HG03066 (cell line): ENCODE measurements around the gene XCR1.

ENCODE experiments used
- ATAC-seq: cut with Tn5 transposase; IDR thresholded peaks from one replicate; pipeline ENCODE4 v1.9.1; 2021; ENCODE audit warnings: low read depth; ENCODE audit not compliant: unreplicated experiment

The XCR1 gene

DNA sequence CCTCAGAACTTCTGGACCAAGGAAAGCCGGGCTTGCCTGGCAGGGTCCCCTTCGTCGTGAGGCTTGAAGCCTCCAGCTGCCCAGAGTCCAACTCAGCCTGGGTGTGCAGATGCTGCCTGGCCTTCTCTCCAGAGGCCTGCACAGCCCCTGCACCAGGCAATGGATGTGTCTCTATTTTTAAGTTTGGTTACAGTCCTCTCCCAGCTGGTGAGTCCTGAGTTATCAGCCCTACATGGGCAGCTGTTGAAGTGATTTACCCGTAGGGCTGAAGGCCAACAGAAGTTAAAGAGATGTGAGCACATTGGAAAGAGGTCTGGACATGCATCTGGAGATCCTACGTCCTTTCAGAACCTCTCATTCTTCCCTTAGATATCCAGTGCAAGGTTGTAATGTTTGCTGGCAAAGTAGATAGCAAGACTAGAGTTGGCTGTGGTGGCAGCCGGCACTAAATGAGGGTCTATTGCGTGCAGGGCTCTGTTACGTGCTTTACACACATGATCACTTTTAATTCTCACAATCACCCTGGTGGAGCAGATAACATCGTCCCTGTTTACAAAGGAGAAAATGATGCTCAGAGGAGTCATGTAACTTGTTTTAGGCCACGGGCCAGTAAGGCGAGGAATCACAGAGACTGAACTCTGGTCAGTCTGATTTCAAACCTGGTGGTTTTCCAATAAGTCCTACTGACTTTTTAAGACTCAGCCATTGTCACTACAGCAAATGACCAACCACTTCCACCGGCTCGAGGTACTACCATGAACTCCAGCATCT is 41.6 kb downstream of the XCR1 start:
- no peak for ATAC-seq

GRCh38 chr3:45984331-45985312 is 42.7 kb downstream of the XCR1 start:
- no peak for ATAC-seq

DNA sequence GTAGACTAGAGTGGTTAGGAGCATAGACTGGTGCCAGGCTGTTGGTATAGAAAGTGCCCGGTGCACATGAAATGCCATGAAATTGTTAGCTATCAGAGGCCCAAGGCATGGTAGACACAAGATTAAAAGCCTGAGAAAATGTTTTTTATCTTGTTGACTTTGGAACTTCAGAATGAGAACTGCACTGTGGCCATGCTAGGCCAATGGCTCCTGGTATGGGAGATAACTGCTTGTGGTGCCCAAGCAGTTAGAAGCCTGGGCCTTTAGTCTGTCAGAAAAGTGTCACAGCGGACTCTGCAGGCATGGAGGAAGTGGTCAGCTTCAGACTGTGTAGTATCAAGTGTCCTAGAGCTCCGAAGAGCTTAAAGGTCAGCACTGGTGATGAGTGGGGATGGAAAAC is 43.5 kb downstream of the XCR1 start:
- no peak for ATAC-seq

DNA sequence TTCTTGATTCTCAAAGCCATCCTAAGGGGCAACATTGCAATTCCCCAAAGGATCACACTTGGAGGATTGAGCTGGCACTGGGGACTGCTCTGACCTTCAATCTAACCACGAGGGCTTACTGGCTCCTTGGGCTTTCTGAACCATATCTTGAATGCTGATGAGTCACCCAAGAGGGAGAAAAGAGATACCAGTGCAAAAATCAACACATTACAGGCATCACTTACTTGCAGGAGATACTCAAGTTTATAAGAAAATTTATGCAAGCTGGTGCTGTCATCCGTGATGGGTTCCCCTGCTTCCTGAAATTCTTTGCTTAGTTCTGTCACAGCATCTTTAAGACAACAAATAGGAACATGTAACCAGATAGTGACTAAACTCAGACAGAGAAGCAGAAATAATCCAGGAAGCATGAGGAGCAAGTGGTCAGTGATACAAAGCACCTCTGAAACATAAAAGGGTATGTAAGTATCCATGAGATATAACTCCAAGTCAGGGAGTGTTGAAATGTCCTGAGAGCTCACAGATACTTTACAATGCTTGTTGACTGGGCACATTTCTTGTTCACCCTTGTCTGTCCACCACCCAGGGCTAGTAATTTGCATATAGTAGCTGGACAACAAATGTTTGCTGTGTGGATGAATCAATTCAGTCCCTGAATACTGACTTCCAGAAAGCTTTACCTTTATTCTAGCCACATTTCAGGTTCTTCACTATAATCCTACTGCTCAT is 45.8 kb downstream of the XCR1 start:
- ATAC-seq, result no peak

GRCh38 chr3:45980819-45981218 is 46.5 kb downstream of the XCR1 start:
- ATAC-seq, result no peak

- ATAC-seq, result no peak
These were observed 47.0 kb downstream of the XCR1 start for GRCh38 chr3:45980229-45980813.

DNA sequence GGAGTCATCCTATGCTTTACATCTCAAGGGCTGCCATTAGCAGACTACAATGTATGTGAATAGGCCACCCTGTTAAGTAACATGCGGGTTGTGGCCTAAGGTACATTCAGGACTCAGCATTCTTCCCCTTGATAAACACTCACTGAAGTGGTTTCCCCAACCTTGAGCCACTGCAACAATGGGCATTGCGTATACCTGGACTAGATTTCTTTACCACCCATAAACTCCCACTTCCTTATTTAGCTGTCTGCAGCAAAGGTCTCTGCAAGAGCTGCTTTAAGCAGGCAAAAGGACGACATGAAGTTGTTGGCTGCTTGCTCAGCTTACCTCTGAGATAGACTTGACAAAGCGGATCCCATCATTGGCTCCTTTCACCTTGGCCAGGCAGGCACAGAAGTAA is 47.9 kb downstream of the XCR1 start:
- ATAC-seq, result no peak

DNA sequence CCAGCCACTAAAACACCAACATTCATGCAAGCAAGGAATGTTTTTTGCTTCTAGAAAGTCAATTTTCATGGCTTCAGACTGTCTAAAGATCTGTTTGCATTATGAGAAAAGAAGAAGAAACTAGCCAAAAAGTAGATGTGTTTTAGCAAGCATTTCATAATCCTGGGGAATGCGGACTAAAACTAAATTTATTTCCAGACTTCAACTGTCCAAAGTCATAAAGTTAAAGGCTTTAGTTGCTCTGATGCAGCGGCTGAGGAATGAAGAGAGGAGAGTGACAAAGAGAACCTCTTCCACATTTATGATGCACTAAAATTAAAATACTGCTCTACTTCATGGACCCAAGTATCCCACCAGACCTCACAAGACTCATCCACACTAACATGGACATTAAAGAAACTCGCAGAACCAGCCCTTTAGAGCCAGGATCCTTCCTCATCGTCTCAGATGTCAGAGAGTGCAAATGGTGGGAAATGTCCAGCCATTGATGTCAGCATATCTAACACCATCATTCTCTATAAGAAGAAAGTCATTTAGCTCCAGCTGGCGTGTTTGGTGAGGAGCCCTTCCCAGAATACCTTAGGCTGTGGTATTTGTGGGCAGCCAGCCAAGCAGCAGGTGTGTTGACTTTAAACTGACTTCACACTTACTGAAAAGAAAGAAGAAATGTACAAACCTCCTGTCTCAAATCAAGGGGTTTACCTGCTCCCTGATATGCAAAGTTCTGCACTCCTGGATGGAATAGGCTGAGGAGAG is 49.1 kb downstream of the XCR1 start:
- no peak for ATAC-seq

- no peak for ATAC-seq
These were observed 50.8 kb downstream of the XCR1 start for GRCh38 chr3:45976191-45977091.

DNA sequence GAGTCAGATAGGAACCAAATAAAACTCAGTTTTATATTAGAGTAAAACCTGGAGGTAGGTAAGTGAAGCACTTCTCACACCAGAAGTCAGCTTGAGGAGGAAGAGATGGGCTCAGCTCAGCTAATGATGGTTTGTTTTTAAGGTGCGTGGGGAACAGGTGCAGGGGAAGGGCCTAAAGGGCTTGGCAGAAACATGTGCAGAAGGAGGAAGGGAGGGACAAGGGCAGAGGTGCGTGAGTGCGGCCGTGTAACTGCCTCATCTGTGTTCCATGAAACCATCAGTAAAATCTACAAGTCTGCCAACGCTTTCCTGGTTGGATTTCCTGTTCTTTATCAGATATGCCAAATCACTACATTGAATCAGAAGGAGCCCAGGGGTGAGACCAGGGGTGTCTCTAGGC is 51.6 kb downstream of the XCR1 start:
- no peak for ATAC-seq

- no peak for ATAC-seq
These were observed 52.6 kb downstream of the XCR1 start for GRCh38 chr3:45974686-45975085.

DNA sequence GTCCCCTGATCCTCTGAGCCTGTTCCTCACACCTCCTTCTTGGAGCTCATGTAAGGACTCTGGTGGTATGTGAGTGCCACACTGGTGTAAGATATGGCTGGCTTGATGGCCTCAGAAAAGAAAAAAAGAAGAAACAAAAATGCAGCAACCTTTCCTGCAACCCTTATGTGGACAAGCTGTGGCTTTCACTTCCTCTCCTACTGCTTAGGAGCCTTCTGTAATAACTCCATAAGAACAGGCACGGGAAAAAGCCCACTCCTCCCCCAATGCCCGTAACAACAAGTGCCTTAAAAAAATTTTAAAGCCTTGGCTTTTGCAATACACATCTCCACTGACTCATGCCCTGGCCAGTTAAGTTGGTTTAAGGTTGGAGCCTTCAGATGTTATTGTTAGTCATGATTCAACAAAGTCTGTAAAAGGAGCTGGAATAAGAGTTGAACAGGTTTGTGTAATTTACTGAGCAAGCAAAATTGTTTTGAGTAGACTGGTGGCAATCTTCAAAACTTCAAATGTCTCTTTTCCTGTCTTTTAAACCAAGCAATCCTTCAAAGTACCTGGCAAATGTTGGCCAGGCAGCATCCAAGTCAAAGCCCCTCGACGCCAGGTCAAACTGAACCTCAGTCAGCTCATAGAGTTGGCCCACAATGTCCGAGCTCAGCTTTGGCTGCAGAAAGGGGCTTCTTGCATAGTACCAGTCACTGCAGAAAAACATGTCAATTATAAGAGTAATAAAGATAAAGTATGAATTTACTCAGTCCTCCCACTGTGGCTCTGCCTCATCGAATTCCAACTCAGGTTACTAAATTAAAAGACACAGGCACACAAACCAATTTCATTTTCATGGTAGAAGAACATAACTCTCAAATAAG is 54.5 kb downstream of the XCR1 start:
- no peak for ATAC-seq

GRCh38 chr3:45969953-45970352 is 57.3 kb downstream of the XCR1 start:
- ATAC-seq, result no peak

DNA sequence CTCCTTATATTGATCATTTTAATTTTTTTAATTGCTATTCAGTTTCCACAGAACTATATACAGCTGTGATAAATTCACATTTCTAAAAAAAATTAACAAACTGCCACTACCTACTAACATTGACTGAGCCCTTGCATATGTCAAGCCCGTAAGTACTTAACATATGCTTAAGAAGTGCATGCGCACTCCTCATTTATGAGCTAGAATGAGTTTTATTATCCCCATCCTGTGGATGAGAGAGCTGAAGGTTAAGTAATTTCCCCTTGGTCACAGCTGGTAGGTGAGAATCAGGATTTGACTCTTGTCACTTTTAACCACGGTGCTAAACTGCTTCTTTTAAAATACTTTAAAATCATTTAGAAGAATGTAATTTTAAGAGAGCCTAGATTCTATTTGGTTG is 58.2 kb downstream of the XCR1 start:
- ATAC-seq, result no peak

DNA sequence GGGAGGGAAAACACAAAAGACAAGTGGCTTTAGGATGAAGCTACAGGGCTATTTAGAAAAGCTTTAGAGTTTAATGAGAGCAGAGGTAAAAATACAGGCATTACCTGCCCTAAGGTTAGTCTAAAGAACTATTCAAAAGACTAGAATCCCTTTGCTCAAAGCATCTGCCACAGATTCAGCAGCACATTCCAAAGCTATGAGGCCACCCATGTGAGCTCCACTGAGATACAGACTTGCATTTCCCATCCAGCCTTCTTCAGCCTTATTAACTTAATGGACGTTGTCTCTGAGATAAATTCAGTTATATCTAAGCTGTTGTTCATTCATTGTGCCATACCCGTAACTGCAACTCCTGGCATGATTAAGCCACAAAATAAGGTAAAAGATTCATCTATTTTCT is 58.6 kb downstream of the XCR1 start:
- no peak for ATAC-seq

DNA sequence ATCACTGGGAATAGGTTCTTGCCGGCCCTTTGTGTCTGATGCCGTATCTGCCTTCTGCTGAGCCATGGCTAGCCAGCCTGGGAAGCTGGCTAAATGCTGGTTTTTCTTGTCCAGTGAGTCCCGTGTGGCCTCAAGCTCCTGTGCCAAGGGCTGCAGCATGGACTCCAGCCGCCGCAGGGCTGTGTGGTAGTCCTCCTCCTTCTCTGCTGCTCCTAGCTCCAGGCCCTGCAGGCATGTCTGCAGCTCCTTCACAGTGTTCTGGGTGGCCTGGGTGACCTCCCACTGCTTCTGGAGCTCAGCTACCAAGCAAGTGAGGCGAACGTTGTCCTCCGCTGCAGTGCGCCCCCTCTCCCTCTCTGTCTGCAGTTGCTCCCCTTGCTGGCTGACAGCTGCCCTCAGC is 59.1 kb downstream of the XCR1 start:
- ATAC-seq, result no peak

DNA sequence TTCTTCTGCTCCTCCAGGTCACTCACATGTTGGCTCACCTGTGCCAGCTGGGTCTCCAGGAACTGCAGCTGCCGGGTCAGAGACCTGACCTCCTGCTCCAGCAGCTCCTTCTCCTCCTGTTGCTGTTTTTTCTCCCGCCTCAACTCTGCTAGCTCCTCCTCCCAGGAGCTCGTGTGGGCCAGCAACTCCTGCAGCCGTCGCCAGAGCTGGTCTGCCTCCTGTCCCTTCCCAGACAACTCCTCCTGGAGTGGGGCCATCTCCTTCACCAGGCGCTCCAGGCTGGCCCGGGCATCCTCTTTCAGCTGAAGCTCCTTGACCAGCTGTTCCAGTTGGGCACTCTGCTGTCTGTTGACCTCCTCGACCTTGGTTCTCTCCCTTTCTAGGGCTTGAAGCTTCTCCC is 59.6 kb downstream of the XCR1 start:
- ATAC-seq, result no peak
